ENCODE measurements around the gene SH3GLB2. TPM values are rescaled to one million over a fixed set of nuclear protein-coding genes. Genes with fewer than 3 reads are reported as not detected.
A peak's percentile ranks its signal among the peaks of the same experiment; 100 is the strongest.

SH3GLB2 gene
- total and polyA plus RNA-seq, 3 donors from 2014 or later = 62.3 to 92.2 (median 88.8) TPM

- WGBS, 2 donors = 81 to 90% methylated on average over 14 to 21 of the region's 21 CpGs
- Histone ChIP-seq H3K36me3 (ENCODE audit: low read depth, missing control alignments) (no peaks in the 10 kb centered on the region), H3K27ac (no peak overlapping the region), H3K4me3 (no peak overlapping the region), H3K27me3 (no peaks in the 10 kb centered on the region), H3K4me1 (no peaks in the 10 kb centered on the region), H3K9me3 (no peaks in the 10 kb centered on the region)
- TF ChIP-seq CTCF (IDR thresholded peaks at IDR 0.05) (no peak), POLR2A (IDR thresholded peaks at IDR 0.05) (no peak)
- intact Hi-C loops (cut with DNase I; ENCODE audit: low total_unique reads) = no loop called here
- no peak for DNase-seq
Measured at GRCh38 chr9:129070696-129071525, 42.8 kb upstream of the SH3GLB2 start.

- Histone ChIP-seq H3K36me3 (ENCODE audit: low read depth, missing control alignments) (no peaks in the 10 kb centered on the region), H3K9me3 (no peaks in the 10 kb centered on the region), H3K4me3 (no peak overlapping the region), H3K27me3 (no peaks in the 10 kb centered on the region), H3K27ac (no peak overlapping the region), H3K4me1 (no peaks in the 10 kb centered on the region)
- no peak for DNase-seq
- TF ChIP-seq CTCF (IDR thresholded peaks at IDR 0.05) (no peak), POLR2A (IDR thresholded peaks at IDR 0.05) (no peak)
- 83 to 91% methylated on average over 17 to 26 of the region's 26 CpGs for WGBS, 2 donors
- intact Hi-C loops (cut with DNase I; ENCODE audit: low total_unique reads) = no loop called here
Measured at GRCh38 chr9:129069862-129070641, 41.9 kb upstream of the SH3GLB2 start.

GRCh38 chr9:129068990-129069861, 41.1 kb upstream of the SH3GLB2 start:
- 72 to 87% methylated on average over 16 to 30 of the region's 31 CpGs for WGBS, 2 donors
- intact Hi-C loops (cut with DNase I; ENCODE audit: low total_unique reads) = no loop called here
- no peaks in the 10 kb centered on the region for H3K4me1 ChIP-seq
- no peaks in the 10 kb centered on the region for H3K9me3 ChIP-seq
- H3K36me3 ChIP-seq (ENCODE audit: low read depth, missing control alignments) = no peaks in the 10 kb centered on the region
- H3K27ac ChIP-seq = no peak overlapping the region
- TF ChIP-seq POLR2A (IDR thresholded peaks at IDR 0.05) (no peak), CTCF (IDR thresholded peaks at IDR 0.05) (no peak)
- H3K4me3 ChIP-seq = no peak overlapping the region
- H3K27me3 ChIP-seq = no peaks in the 10 kb centered on the region
- peak; percentile 72 for DNase-seq

- H3K36me3 ChIP-seq (ENCODE audit: low read depth, missing control alignments) = no peaks in the 10 kb centered on the region
- DNase-seq = no peak
- no peaks in the 10 kb centered on the region for H3K27me3 ChIP-seq
- no peak for TF ChIP-seq CTCF (IDR thresholded peaks at IDR 0.05)
- no peak for TF ChIP-seq POLR2A (IDR thresholded peaks at IDR 0.05)
- intact Hi-C loops (cut with DNase I; ENCODE audit: low total_unique reads) = no loop called here
- WGBS, 2 donors = 89 to 93% methylated on average over 8 to 19 of the region's 19 CpGs
- no peaks in the 10 kb centered on the region for H3K9me3 ChIP-seq
- no peaks in the 10 kb centered on the region for H3K4me1 ChIP-seq
- H3K27ac ChIP-seq = no peak overlapping the region
- H3K4me3 ChIP-seq = no peak overlapping the region
Measured at GRCh38 chr9:129068110-129068509, 40.0 kb upstream of the SH3GLB2 start.

Data from testis (tissue), 3 donors.